ENCODE results near the gene RALB. TPM values are rescaled to one million over a fixed set of nuclear protein-coding genes. Genes with fewer than 3 reads are reported as not detected.

RALB gene
- total and polyA plus RNA-seq, 2 of the 8 experiments (the other 6 are each of a cell fraction or from before 2014, with no cell fraction given), result 12.0 to 16.6 TPM

DNA sequence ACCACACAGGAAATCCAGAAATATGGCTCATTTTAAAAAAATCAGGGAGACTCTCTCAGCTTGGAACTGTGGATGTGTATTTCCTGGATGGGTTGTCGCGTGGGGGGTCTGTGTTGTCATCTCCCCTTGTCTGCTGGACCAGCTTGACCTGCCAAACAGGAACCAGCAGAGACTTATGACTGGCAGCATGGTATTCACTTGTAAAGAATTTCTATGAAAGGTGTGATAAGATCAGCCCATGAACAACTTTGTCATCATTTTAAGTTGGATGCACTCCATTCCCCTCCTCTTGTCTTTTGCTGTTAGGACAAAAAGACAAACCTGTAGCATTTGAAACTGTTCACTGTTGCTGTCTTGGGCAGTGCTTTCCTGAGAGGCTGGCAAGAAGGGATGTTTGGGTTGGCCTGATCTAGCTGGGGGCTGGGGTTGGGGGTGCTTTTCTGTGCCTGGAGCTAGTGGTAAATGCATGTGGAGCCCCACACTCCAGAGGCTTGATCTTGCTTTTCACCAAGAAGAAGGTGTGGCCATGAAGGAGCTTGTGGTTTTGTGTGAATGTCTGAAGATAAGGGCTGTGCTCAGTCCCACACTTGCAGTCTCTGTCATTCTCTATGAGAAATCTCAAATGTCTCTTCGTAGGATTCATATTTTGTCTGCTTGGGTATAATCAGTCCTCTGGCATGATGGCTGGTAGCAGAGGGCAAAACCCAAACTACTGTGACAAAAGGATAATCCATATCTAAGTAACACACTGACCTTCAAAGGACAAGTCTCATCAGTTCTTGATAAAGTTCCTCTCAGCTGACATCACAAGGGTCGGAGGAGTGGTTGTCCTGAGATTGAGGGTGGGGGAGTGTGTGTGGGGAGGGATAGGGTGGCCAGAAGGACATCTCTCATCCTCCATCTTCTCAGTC is 39.0 kb downstream of the RALB start (continued):
- TF ChIP-seq PHF8 (conservative IDR thresholded peaks at IDR 0.05; ENCODE audit: low read depth, low read length), result no peak
- no peak for TF ChIP-seq CBX5 (IDR thresholded peaks at IDR 0.05; ENCODE audit: low read depth, low read length)
- no peak for TF ChIP-seq CTBP2 (IDR thresholded peaks at IDR 0.05; ENCODE audit: borderline replicate concordance, insufficient read depth, insufficient read length, low read length)
- TF ChIP-seq SIX5 (IDR thresholded peaks at IDR 0.05; ENCODE audit: low read depth, low read length), result no peak
- TF ChIP-seq RBBP5 (IDR thresholded peaks at IDR 0.05; ENCODE audit: borderline replicate concordance, low read depth, low read length), result no peak
- no peak for TF ChIP-seq GABPA (IDR thresholded peaks at IDR 0.05; ENCODE audit: borderline replicate concordance, insufficient read depth, low read length)
